GM10266 (cell line): Measurements from ENCODE around the gene CYTH1.

ENCODE experiments used
- DNase-seq: peaks from one replicate; pipeline ENCODE4 v3.0.0; 2012; ENCODE audit errors: extremely low spot score
- CTCF ChIP-seq: IDR thresholded peaks from 2 replicates; pipeline ENCODE4 v1.5.1; 2012; ENCODE audit warnings: mild to moderate bottlenecking, low read depth; ENCODE audit not compliant: control insufficient read depth, insufficient read depth; ENCODE audit errors: missing control alignments

The CYTH1 gene

GRCh38 chr17:78696016-78696982, 85.8 kb downstream of the CYTH1 start:
- no peak for TF ChIP-seq CTCF
- DNase-seq: no peak

GRCh38 chr17:78694805-78695531, 87.1 kb downstream of the CYTH1 start:
- no peak for TF ChIP-seq CTCF
- no peak for DNase-seq

- no peak for DNase-seq
- no peak for TF ChIP-seq CTCF
Observed at GRCh38 chr17:78693346-78694083, 88.6 kb downstream of the CYTH1 start.

GRCh38 chr17:78692460-78693010, 89.5 kb downstream of the CYTH1 start:
- no peak for DNase-seq
- no peak for TF ChIP-seq CTCF

- no peak for DNase-seq
- TF ChIP-seq CTCF: peak; percentile 28
Observed at GRCh38 chr17:78689029-78689428, 93.0 kb downstream of the CYTH1 start.

- no peak for TF ChIP-seq CTCF
- no peak for DNase-seq
Observed at GRCh38 chr17:78687944-78688343, 94.1 kb downstream of the CYTH1 start.
